SK-N-SH (cell line): Measurements from ENCODE around the gene SYNE3. TPM values are rescaled to one million over a fixed set of nuclear protein-coding genes. Genes with fewer than 3 reads are reported as not detected.

Experiments
- CTCF ChIA-PET: fragments of 300-600, 350-600 bp; formaldehyde crosslinking; extraction: SDS; loops from one replicate; lab custom pipeline; 2021; lab: Yijun Ruan, JAX
- POLR2A ChIA-PET: fragments of 350-600 bp; sonication (Branson Sonifier 250); formaldehyde crosslinking; extraction: SDS; loops from one replicate; lab custom pipeline; 2020; ENCODE audit warnings: antibody characterized with exemption, inconsistent platforms; lab: Yijun Ruan, JAX
- DNase-seq: peaks from one replicate; pipeline ENCODE4 v3.0.0; 2012
- H2AFZ ChIP-seq: fragments of 200-600 bp; sonication (generic); 2 replicates; pipeline ENCODE4 v1.8.1; 2016; ENCODE audit warnings: antibody characterized with exemption, mild to moderate bottlenecking, low read depth
- H3F3A ChIP-seq: fragments of 200-600 bp; sonication (generic); replicated peaks from 2 replicates; pipeline ENCODE3; 2016; ENCODE audit warnings: antibody characterized with exemption, mild to moderate bottlenecking; ENCODE audit not compliant: insufficient read depth
- H3K27ac ChIP-seq, 2 experiments: fragments of 200-500 bp in 1 of 2; fragments of 200-600 bp in 1 of 2; sonication (Bioruptor generic) in 1 of 2; sonication (generic), shearing (Covaris generic) in 1 of 2; 2 replicates each; pipeline versions ENCODE4 v1.5.1 to v1.6.1; 2014 to 2016; ENCODE audit warnings: low read depth in 2 of 2, inconsistent platforms in 1 of 2, low read length in 1 of 2, mild to moderate bottlenecking in 1 of 2, mixed read lengths in 1 of 2
- H3K27me3 ChIP-seq: fragments of 200-600 bp; sonication (generic), shearing (Covaris generic); 2 replicates; pipeline ENCODE4 v1.6.1; 2016; ENCODE audit warnings: mixed run types; ENCODE audit not compliant: insufficient read depth
- H3K36me3 ChIP-seq, 2 experiments: fragments of 200-500 bp in 1 of 2; fragments of 200-600 bp in 1 of 2; sonication (Bioruptor generic) in 1 of 2; sonication (generic) in 1 of 2; replicated peaks in 1 of 2; 2 replicates each; pipeline versions ENCODE3 to v1.5.1; 2014 to 2016; ENCODE audit warnings: low read length in 1 of 2, mild to moderate bottlenecking in 1 of 2; ENCODE audit not compliant: insufficient read depth in 2 of 2, control insufficient read depth in 1 of 2
- H3K4me1 ChIP-seq, 2 experiments: fragments of 200-500 bp in 1 of 2; fragments of 200-600 bp in 1 of 2; sonication (Bioruptor generic) in 1 of 2; sonication (generic), shearing (Covaris generic) in 1 of 2; 2 replicates each; pipeline versions ENCODE4 v1.5.1 to v1.6.1; 2014 to 2016; ENCODE audit warnings: low read depth in 1 of 2, low read length in 1 of 2, mixed run types in 1 of 2; ENCODE audit not compliant: insufficient read depth in 2 of 2, control insufficient read depth in 1 of 2
- H3K4me2 ChIP-seq: fragments of 200-600 bp; sonication (generic), shearing (Covaris generic); 2 replicates; pipeline ENCODE4 v1.6.1; 2017; ENCODE audit warnings: mixed run types
- H3K4me3 ChIP-seq, 2 experiments: fragments of 200-500 bp in 1 of 2; fragments of 200-600 bp in 1 of 2; sonication (Bioruptor generic) in 1 of 2; sonication (generic), shearing (Covaris generic) in 1 of 2; 2 replicates each; pipeline versions ENCODE4 v1.5.1 to v1.8.1; 2014 to 2016; ENCODE audit warnings: low read depth in 2 of 2, inconsistent platforms in 1 of 2, low read length in 1 of 2, mild to moderate bottlenecking in 1 of 2, mixed read lengths in 1 of 2, moderate library complexity in 1 of 2
- H3K79me2 ChIP-seq: fragments of 200-600 bp; sonication (generic); 2 replicates; pipeline ENCODE4 v1.8.1; 2017; ENCODE audit warnings: mild to moderate bottlenecking; ENCODE audit not compliant: insufficient read depth
- H3K9ac ChIP-seq: fragments of 200-600 bp; sonication (generic); 2 replicates; pipeline ENCODE4 v1.6.1; 2017; ENCODE audit warnings: mixed run types
- H3K9me2 ChIP-seq: fragments of 200-600 bp; sonication (generic); 2 replicates; pipeline ENCODE4 v1.6.1; 2017; ENCODE audit warnings: mixed run types
- H3K9me3 ChIP-seq: fragments of 200-600 bp; sonication (generic); 2 replicates; pipeline ENCODE4 v1.6.1; 2017; ENCODE audit warnings: mixed run types, mild to moderate bottlenecking, moderate library complexity
- H4K20me1 ChIP-seq: fragments of 200-600 bp; sonication (generic); 2 replicates; pipeline ENCODE4 v1.6.1; 2017; ENCODE audit warnings: mild to moderate bottlenecking, mixed run types; ENCODE audit not compliant: insufficient read depth
- EP300 ChIP-seq, 2 experiments: IDR thresholded peaks; 2 replicates each; pipeline versions ENCODE4 v1.4.0 to v1.6.1; 2012; ENCODE audit warnings: borderline replicate concordance in 1 of 2, low read depth in 1 of 2, low read length in 1 of 2
- EZH2phosphoT487 ChIP-seq: fragments of 200-600 bp; sonication (generic); IDR thresholded peaks from 2 replicates; pipeline ENCODE4 v1.6.1; 2017; ENCODE audit warnings: low read depth, mixed run types, mild to moderate bottlenecking, antibody characterized with exemption, moderate library complexity, borderline replicate concordance
- FOXJ3 ChIP-seq: sonication (generic); formaldehyde crosslinking; IDR thresholded peaks from 2 replicates; pipeline ENCODE4 v1.5.1; 2020; ENCODE audit warnings: mild to moderate bottlenecking, missing genetic modification reagents
- FOXM1 ChIP-seq: IDR thresholded peaks from 2 replicates; pipeline ENCODE4 v1.4.0; 2012; ENCODE audit warnings: low read depth, mild to moderate bottlenecking
- MEF2A ChIP-seq: IDR thresholded peaks from 2 replicates; pipeline ENCODE4 v1.4.0; 2012; ENCODE audit warnings: low read depth, borderline replicate concordance
- MXI1 ChIP-seq: IDR thresholded peaks from 2 replicates; pipeline ENCODE4 v1.6.1; 2012; ENCODE audit warnings: mild to moderate bottlenecking, low read depth, low read length, improper control_type of control experiment
- POLR2AphosphoS5 ChIP-seq: IDR thresholded peaks from 2 replicates; pipeline ENCODE4 v1.6.1; 2012; ENCODE audit warnings: low read depth, low read length
- TCF12 ChIP-seq: IDR thresholded peaks from 2 replicates; pipeline ENCODE4 v1.4.0; 2012
- WGBS: methylation state at CpG from one replicate; pipeline ENCODE4 v1.1.6; 2017; ENCODE audit warnings: low lambda C conversion rate; 5-methylcytosine and 5-hydroxymethylcytosine counted together
- polyA plus RNA-seq, 3 experiments: library from polyadenylated mRNA; depleted of rRNA; stranded (reverse); fragments of >200 nt; gene quantifications; 2 replicates each; pipeline ENCODE4 v1.2.3, GENCODE V29; 2012
- TF ChIP-seq, protein P1 (sequence below): IDR thresholded peaks from 2 replicates; pipeline ENCODE4; 2012
- TF ChIP-seq, protein P2 (sequence below): IDR thresholded peaks from 2 replicates; pipeline ENCODE4 v1.4.0; 2012; ENCODE audit warnings: low read depth, borderline replicate concordance
- TF ChIP-seq, protein P3 (sequence below): fragments of 200-600 bp; sonication (generic); IDR thresholded peaks from 2 replicates; pipeline ENCODE4 v1.6.1; 2017; ENCODE audit warnings: antibody characterized with exemption, mild to moderate bottlenecking, moderate library complexity
- TF ChIP-seq, protein P4 (sequence below): IDR thresholded peaks from 2 replicates; pipeline ENCODE4 v1.4.0; 2012; ENCODE audit warnings: low read depth
- TF ChIP-seq, protein P5 (sequence below): fragments of 150-350 bp; IDR thresholded peaks from 2 replicates; pipeline ENCODE4 v1.6.1; 2017; ENCODE audit warnings: antibody characterized with exemption, low read length, low read depth, borderline replicate concordance

Gene SYNE3
- polyA plus RNA-seq, 1 of the 3 experiments (the other 2 are of a cell fraction) = 2.0 TPM

DNA sequence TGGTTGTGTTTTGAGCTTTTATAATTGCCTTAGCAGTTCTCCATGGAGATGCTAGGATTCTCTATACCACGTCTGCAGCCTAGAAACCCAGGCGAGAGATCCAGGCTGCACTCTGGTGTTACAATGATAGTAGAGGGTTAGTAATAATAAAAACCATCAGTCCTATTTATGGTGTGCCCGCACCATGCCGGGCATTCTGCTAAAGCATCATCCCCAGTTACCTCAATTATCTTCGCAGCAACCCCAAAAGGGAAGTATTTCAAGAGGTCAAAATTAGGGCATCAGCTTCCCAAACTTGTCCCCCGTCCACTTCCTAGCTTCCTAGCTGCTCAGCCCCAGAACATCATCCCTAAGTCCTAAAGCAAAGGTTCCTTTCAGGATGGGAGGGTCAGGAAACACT, 3.2 kb downstream of the SYNE3 start (continued):
- no peak for TF ChIP-seq FOXJ3
- no peak for TF ChIP-seq MXI1
- TF ChIP-seq, protein P1, sequence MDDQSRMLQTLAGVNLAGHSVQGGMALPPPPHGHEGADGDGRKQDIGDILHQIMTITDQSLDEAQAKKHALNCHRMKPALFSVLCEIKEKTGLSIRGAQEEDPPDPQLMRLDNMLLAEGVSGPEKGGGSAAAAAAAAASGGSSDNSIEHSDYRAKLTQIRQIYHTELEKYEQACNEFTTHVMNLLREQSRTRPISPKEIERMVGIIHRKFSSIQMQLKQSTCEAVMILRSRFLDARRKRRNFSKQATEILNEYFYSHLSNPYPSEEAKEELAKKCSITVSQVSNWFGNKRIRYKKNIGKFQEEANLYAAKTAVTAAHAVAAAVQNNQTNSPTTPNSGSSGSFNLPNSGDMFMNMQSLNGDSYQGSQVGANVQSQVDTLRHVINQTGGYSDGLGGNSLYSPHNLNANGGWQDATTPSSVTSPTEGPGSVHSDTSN = no peak
- TF ChIP-seq TCF12 = no peak
- no peak for TF ChIP-seq MEF2A
- TF ChIP-seq, all 33 proteins: peak for 0

DNA sequence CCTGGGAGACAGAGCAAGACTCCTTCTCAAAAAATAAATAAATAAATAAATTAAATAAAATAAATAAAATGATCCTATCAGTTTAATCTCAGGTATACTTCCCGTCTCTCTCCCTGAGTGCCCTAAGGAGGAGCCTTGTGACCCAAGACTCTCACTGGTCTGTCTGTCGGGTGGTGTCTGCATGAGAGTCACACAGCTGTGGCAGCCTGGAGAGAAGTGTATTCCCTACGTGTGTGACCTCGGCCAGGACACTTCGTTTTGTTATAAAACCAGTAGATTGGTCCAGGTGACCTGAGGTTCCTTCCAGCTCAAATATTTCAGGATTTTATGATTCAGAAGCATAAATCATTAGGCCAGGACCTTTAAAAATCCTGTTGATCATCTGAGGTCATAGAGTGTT, 4.8 kb downstream of the SYNE3 start:
- DNase-seq = no peak
- no peaks in the 10 kb centered on the region for H3K79me2 ChIP-seq
- no peak for TF ChIP-seq FOXM1
- no peak for TF ChIP-seq MXI1
- TF ChIP-seq, protein P2, sequence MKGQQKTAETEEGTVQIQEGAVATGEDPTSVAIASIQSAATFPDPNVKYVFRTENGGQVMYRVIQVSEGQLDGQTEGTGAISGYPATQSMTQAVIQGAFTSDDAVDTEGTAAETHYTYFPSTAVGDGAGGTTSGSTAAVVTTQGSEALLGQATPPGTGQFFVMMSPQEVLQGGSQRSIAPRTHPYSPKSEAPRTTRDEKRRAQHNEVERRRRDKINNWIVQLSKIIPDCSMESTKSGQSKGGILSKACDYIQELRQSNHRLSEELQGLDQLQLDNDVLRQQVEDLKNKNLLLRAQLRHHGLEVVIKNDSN = no peak
- TF ChIP-seq, protein P3, sequence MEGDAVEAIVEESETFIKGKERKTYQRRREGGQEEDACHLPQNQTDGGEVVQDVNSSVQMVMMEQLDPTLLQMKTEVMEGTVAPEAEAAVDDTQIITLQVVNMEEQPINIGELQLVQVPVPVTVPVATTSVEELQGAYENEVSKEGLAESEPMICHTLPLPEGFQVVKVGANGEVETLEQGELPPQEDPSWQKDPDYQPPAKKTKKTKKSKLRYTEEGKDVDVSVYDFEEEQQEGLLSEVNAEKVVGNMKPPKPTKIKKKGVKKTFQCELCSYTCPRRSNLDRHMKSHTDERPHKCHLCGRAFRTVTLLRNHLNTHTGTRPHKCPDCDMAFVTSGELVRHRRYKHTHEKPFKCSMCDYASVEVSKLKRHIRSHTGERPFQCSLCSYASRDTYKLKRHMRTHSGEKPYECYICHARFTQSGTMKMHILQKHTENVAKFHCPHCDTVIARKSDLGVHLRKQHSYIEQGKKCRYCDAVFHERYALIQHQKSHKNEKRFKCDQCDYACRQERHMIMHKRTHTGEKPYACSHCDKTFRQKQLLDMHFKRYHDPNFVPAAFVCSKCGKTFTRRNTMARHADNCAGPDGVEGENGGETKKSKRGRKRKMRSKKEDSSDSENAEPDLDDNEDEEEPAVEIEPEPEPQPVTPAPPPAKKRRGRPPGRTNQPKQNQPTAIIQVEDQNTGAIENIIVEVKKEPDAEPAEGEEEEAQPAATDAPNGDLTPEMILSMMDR = no peak
- TF ChIP-seq POLR2AphosphoS5 = no peak
- TF ChIP-seq MEF2A = no peak
- TF ChIP-seq, protein P4, sequence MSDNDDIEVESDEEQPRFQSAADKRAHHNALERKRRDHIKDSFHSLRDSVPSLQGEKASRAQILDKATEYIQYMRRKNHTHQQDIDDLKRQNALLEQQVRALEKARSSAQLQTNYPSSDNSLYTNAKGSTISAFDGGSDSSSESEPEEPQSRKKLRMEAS = no peak
- TF ChIP-seq, protein P5, sequence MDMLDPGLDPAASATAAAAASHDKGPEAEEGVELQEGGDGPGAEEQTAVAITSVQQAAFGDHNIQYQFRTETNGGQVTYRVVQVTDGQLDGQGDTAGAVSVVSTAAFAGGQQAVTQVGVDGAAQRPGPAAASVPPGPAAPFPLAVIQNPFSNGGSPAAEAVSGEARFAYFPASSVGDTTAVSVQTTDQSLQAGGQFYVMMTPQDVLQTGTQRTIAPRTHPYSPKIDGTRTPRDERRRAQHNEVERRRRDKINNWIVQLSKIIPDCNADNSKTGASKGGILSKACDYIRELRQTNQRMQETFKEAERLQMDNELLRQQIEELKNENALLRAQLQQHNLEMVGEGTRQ = no peak
- no peak for TF ChIP-seq EZH2phosphoT487
- TF ChIP-seq EP300 (IDR thresholded peaks at IDR 0.05; ENCODE audit: borderline replicate concordance in 1 of 2, low read depth in 1 of 2, low read length in 1 of 2) = no peak
- TF ChIP-seq, all 33 proteins: peak for 0
- H3K27me3 ChIP-seq = no peaks in the 10 kb centered on the region
- H3K4me2 ChIP-seq = no peak overlapping the region
- no peak overlapping the region for H2AFZ ChIP-seq
- H3K9me2 ChIP-seq = no peaks in the 10 kb centered on the region
- CTCF ChIA-PET = interaction anchor here (0.9 to 9.6 kb wide), 3 partner anchors 15 to 66 kb away, joined by 3 to 97 read pairs (median 5); no protein-coding TSS in a partner anchor
- peaks cover 8% of the 10 kb centered on the region for H3F3A ChIP-seq
- no peak overlapping the region for H3K4me3 ChIP-seq
- WGBS = 88% methylated on average over 5 of the region's 5 CpGs
- H4K20me1 ChIP-seq = no peaks in the 10 kb centered on the region
- peaks cover 23 to 45% of the 10 kb centered on the region in 2 experiments for H3K4me1 ChIP-seq
- no peak overlapping the region for H3K27ac ChIP-seq
- H3K9me3 ChIP-seq = no peaks in the 10 kb centered on the region
- POLR2A ChIA-PET = interaction anchor here (0.6 kb wide), 1 partner anchor 265 kb away, joined by 3 read pairs; no protein-coding TSS in a partner anchor
- no peak overlapping the region for H3K9ac ChIP-seq
- no peaks in the 10 kb centered on the region for H3K36me3 ChIP-seq
